H9 (cell line): ENCODE measurements around the gene ZNF687. TPM values are rescaled to one million over a fixed set of nuclear protein-coding genes. Genes with fewer than 3 reads are reported as not detected.

ENCODE experiments used
- DNase-seq: peaks from one replicate; pipeline ENCODE4 v3.0.0-alpha.2; 2017
- H2AFZ ChIP-seq: one replicate; pipeline ENCODE4 v1.6.1; 2013; ENCODE audit warnings: mild to moderate bottlenecking, low read length, control low read depth, moderate library complexity
- H2AK5ac ChIP-seq: 2 replicates; pipeline ENCODE4 v1.6.1; 2013; ENCODE audit warnings: low read length, control low read depth, mixed read lengths; ENCODE audit not compliant: insufficient read length
- H2BK120ac ChIP-seq: one replicate; pipeline ENCODE4 v1.6.1; 2013; ENCODE audit warnings: low read depth, mild to moderate bottlenecking, low read length, control low read depth, inconsistent platforms; ENCODE audit not compliant: poor library complexity, severe bottlenecking
- H2BK12ac ChIP-seq: 2 replicates; pipeline ENCODE4 v1.6.1; 2013; ENCODE audit warnings: low read length, control low read depth, mixed read lengths, low read depth; ENCODE audit not compliant: insufficient read length
- H2BK15ac ChIP-seq: 2 replicates; pipeline ENCODE4 v1.6.1; 2013; ENCODE audit warnings: low read depth, low read length, control low read depth
- H2BK20ac ChIP-seq: one replicate; pipeline ENCODE4 v1.6.1; 2013; ENCODE audit warnings: low read depth, mild to moderate bottlenecking, low read length, control low read depth, inconsistent platforms; ENCODE audit not compliant: poor library complexity, severe bottlenecking
- H2BK5ac ChIP-seq: 2 replicates; pipeline ENCODE4 v1.6.1; 2013; ENCODE audit warnings: low read length, control low read depth, mixed read lengths; ENCODE audit not compliant: insufficient read length
- H3K14ac ChIP-seq: 2 replicates; pipeline ENCODE4 v1.6.1; 2013; ENCODE audit warnings: low read length, control low read depth; ENCODE audit not compliant: insufficient read depth
- H3K18ac ChIP-seq: 2 replicates; pipeline ENCODE4 v1.6.1; 2013; ENCODE audit warnings: low read depth, mild to moderate bottlenecking, mixed read lengths, low read length, control low read depth; ENCODE audit not compliant: insufficient read length
- H3K23ac ChIP-seq: 2 replicates; pipeline ENCODE4 v1.6.1; 2013; ENCODE audit warnings: low read length, control low read depth, mixed read lengths, low read depth; ENCODE audit not compliant: insufficient read length
- H3K23me2 ChIP-seq: 2 replicates; pipeline ENCODE4 v1.6.1; 2013; ENCODE audit warnings: low read depth, mild to moderate bottlenecking, mixed read lengths, low read length, control low read depth; ENCODE audit not compliant: insufficient read length, poor library complexity, severe bottlenecking
- H3K27ac ChIP-seq: 2 replicates; pipeline ENCODE4 v1.5.1; 2013; ENCODE audit warnings: low read length, control low read depth, mixed read lengths, low read depth; ENCODE audit not compliant: insufficient read length
- H3K27me3 ChIP-seq: 2 replicates; pipeline ENCODE4 v1.6.1; 2013; ENCODE audit warnings: low read length, control low read depth, inconsistent platforms; ENCODE audit not compliant: insufficient read depth
- H3K4ac ChIP-seq: 2 replicates; pipeline ENCODE4 v1.6.1; 2013; ENCODE audit warnings: low read depth, mild to moderate bottlenecking, control low read depth, inconsistent platforms, low read length, moderate library complexity
- H3K4me1 ChIP-seq: 2 replicates; pipeline ENCODE4 v1.6.1; 2013; ENCODE audit warnings: low read length, control low read depth, inconsistent platforms; ENCODE audit not compliant: insufficient read depth
- H3K4me2 ChIP-seq: 2 replicates; pipeline ENCODE4 v1.6.1; 2013; ENCODE audit warnings: low read length, control low read depth, mixed read lengths; ENCODE audit not compliant: insufficient read length, insufficient read depth
- H3K56ac ChIP-seq: 2 replicates; pipeline ENCODE4 v1.6.1; 2013; ENCODE audit warnings: low read depth, mild to moderate bottlenecking, mixed read lengths, low read length, control low read depth; ENCODE audit not compliant: insufficient read length
- H3K79me1 ChIP-seq: 2 replicates; pipeline ENCODE4 v1.6.1; 2013; ENCODE audit warnings: low read depth, mild to moderate bottlenecking, moderate library complexity, low read length, control low read depth, inconsistent platforms; ENCODE audit not compliant: insufficient read depth, poor library complexity, severe bottlenecking
- H3K79me2 ChIP-seq: 2 replicates; pipeline ENCODE4 v1.6.1; 2013; ENCODE audit warnings: low read length, control low read depth, inconsistent platforms; ENCODE audit not compliant: insufficient read depth
- H3K9ac ChIP-seq: 2 replicates; pipeline ENCODE4 v1.6.1; 2013; ENCODE audit warnings: low read length, control low read depth, mixed read lengths; ENCODE audit not compliant: insufficient read length; ENCODE audit errors: extremely low read depth
- H3K9me3 ChIP-seq: one replicate; pipeline ENCODE4 v1.6.1; 2013; ENCODE audit warnings: low read depth, low read length, inconsistent platforms; ENCODE audit not compliant: control insufficient read depth
- H3T11ph ChIP-seq: one replicate; pipeline ENCODE4 v1.6.1; 2013; ENCODE audit warnings: mild to moderate bottlenecking, low read length, control low read depth, inconsistent platforms
- H4K20me1 ChIP-seq: one replicate; pipeline ENCODE4 v1.6.1; 2013; ENCODE audit not compliant: control insufficient read depth, insufficient read length, insufficient read depth
- H4K5ac ChIP-seq: 2 replicates; pipeline ENCODE4 v1.6.1; 2013; ENCODE audit warnings: low read depth, mild to moderate bottlenecking, mixed read lengths, low read length, control low read depth; ENCODE audit not compliant: insufficient read length
- H4K8ac ChIP-seq: replicated peaks from 2 replicates; pipeline ENCODE4 v1.6.1; 2013; ENCODE audit warnings: low read length, control low read depth, mixed read lengths, low read depth; ENCODE audit not compliant: insufficient read length
- H4K91ac ChIP-seq: 2 replicates; pipeline ENCODE4 v1.6.1; 2013; ENCODE audit warnings: low read depth, mild to moderate bottlenecking, moderate library complexity, mixed read lengths, low read length, control low read depth; ENCODE audit not compliant: insufficient read length
- H3K27ac Mint-ChIP-seq, 3 experiments: 2 replicates in 2 of 3; 3 replicates in 1 of 3; pipeline ENCODE4 v1.8.0; 2020 to 2021; ENCODE audit warnings: mixed read lengths in 3 of 3, mild to moderate bottlenecking in 1 of 3, moderate library complexity in 1 of 3
- H3K27me3 Mint-ChIP-seq: 2 replicates; pipeline ENCODE4 v1.8.0; 2021; ENCODE audit warnings: low read depth, mild to moderate bottlenecking, moderate library complexity, mixed read lengths
- H3K36me3 Mint-ChIP-seq, 3 experiments: 2 replicates in 2 of 3; 3 replicates in 1 of 3; pipeline ENCODE4 v1.8.0; 2020 to 2021; ENCODE audit warnings: low read depth in 3 of 3, mixed read lengths in 3 of 3; ENCODE audit not compliant: insufficient read depth in 1 of 3
- H3K4me1 Mint-ChIP-seq, 2 experiments: 2 replicates each; pipeline ENCODE4 v1.8.0; 2020; ENCODE audit warnings: mixed read lengths in 2 of 2
- H3K4me3 Mint-ChIP-seq, 2 experiments: 2 replicates in 1 of 2; 3 replicates in 1 of 2; pipeline ENCODE4 v1.8.0; 2020 to 2021; ENCODE audit warnings: mild to moderate bottlenecking in 2 of 2, mixed read lengths in 2 of 2, moderate library complexity in 1 of 2
- H3K9me3 Mint-ChIP-seq, 2 experiments: 2 replicates in 1 of 2; 3 replicates in 1 of 2; pipeline ENCODE4 v1.8.0; 2020; ENCODE audit warnings: mild to moderate bottlenecking in 2 of 2, mixed read lengths in 2 of 2, moderate library complexity in 1 of 2
- CTCF ChIP-seq: fragments of 200-600 bp; sonication (generic); conservative IDR thresholded peaks from 3 replicates; pipeline ENCODE4 v1.8.0; 2021; ENCODE audit warnings: antibody characterized with exemption, mild to moderate bottlenecking
- WGBS: extraction: QIAGEN DNeasy Blood & Tissue Kit; methylation state at CpG from one replicate; pipeline ENCODE4 v1.1.7; 2013; ENCODE audit warnings: missing lambda C conversion rate, low lambda C conversion rate, mixed read lengths; ENCODE audit not compliant: insufficient read length; ENCODE audit errors: extremely low coverage; 5-methylcytosine and 5-hydroxymethylcytosine counted together
- total RNA-seq: library from RNA; stranded (reverse); gene quantifications from 2 replicates; pipeline ENCODE4 v1.2.1, GENCODE V29; 2021

The ZNF687 gene
- total RNA-seq, 1 experiment from 2014 or later = 58.2 TPM

GRCh38 chr1:151290709-151291303 is 8.7 kb downstream of the ZNF687 start:
- Mint-ChIP-seq H3K27me3 (peaks cover 2% of the 10 kb centered on the region; the same call in 1 of the 2 replicates), H3K4me3 (no peak overlapping the region), H3K9me3 (no peaks in the 10 kb centered on the region; a peak in 1 of 5 replicates), H3K27ac (peak overlapping the region in 1 of 3 experiments; percentile 51; a peak in 1 of 7 replicates), H3K36me3 (peaks cover 50 to 84% (median 78%) of the 10 kb centered on the region in 3 experiments), H3K4me1 (peaks cover 41 to 60% of the 10 kb centered on the region in 2 experiments)
- Histone ChIP-seq H3K23me2 (no peaks in the 10 kb centered on the region), H2AFZ (no peak overlapping the region), H3K27ac (no peak overlapping the region), H4K20me1 (peaks cover 3% of the 10 kb centered on the region), H3K9ac (no peak overlapping the region), H2AK5ac (no peak overlapping the region), H3T11ph (no peak overlapping the region), H4K5ac (no peak overlapping the region), H3K27me3 (no peaks in the 10 kb centered on the region), H2BK20ac (no peak overlapping the region), H3K23ac (no peak overlapping the region), H2BK120ac (no peak overlapping the region), H3K79me2 (no peaks in the 10 kb centered on the region), H3K79me1 (no peaks in the 10 kb centered on the region), H2BK12ac (no peak overlapping the region), H3K4ac (no peak overlapping the region), H3K4me1 (peaks cover 4% of the 10 kb centered on the region; the same call in 1 of the 2 replicates), H2BK5ac (no peak overlapping the region), H4K8ac (no peak overlapping the region), H4K91ac (no peak overlapping the region), H3K14ac (no peak overlapping the region), H3K56ac (no peak overlapping the region), H2BK15ac (no peak overlapping the region), H3K18ac (no peak overlapping the region), H3K4me2 (no peak overlapping the region), H3K9me3 (no peaks in the 10 kb centered on the region)
- no peak for DNase-seq
- TF ChIP-seq CTCF = no peak
- WGBS = no CpG with 5 or more reads among the region's 19 CpGs
